Fibroblast of peridontal ligament (primary cell): Measurements from ENCODE around the gene NELL2.

ENCODE experiments used
- DNase-seq: peaks from one replicate; pipeline ENCODE4 v3.0.0-alpha.2; 2010; ENCODE audit errors: extremely low read depth

NELL2 gene

DNA sequence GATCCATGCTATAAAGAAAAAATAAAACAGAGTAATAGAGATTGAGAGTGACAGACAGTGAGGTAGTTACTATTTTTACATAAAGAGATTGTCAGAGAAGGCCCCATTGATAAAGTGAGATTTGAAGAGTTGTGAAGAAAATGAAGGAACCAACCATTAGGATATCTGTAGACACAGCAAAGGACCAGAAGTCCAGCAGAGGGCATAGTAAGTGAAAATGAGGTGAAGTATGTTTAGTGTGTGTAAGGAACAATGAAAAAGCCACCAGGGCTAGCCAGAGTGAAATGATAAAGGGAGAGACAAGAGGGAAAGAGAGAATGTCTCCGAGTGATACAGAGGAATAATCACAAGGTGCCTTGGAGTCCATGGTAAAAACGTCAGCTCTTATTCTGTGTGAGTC lies 411.0 kb downstream of the NELL2 start:
- DNase-seq, result no peak

DNA sequence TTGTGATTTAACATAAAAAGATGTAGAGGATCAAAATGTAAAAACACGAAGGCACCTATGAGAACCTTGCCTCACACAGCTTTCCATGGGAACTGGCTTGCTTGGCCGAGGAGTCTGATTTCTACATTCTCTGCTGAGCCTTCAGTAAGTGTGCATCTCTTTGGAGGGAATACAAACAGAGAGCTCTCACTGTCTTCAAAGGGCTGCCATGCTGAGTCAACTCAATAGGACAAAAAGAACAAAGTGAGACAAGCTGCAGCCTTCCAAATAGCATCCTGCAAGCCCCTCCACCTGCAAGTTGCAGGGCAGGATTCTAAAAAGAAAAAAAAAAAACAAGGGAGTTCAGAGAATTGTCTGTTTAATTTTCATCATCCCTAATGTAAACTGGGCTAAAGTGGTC lies 411.9 kb downstream of the NELL2 start:
- no peak for DNase-seq

DNA sequence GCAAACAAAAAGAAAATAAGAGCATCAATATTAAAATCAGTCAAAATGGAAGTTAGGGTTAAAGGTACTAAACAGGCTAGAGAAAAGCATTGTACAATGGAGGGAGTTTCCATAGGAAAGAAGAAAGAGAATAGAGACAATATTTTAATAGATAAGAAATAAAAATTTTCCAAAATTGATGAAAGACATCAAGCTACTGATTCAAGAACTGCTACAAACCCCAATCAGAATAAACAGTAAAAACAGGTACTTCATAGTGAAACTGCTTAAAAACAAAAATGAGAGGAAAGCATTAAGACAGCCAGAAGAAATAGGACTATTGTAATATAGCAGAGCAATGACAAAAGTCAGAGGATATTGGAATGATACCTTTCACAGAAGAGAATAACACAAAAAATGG lies 413.4 kb downstream of the NELL2 start:
- DNase-seq, result no peak

DNA sequence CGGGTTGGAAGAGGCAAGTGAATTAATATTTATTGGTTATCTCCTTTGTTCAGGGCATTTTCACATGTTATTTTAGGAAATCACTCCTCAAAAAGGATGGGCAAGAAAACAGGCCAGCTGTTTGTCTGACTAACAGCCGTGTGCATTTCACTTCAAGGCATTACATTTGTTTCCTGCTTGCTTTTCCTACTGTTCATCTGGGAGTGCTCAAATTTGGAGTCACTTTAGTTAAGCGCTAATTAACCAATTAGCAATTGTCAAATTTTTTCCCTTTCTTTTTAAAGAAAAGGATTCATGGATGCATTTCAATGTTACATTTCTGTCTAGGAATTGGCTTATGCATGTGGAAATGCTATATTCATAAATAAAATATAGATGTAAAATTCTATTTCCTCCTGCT lies 415.9 kb downstream of the NELL2 start:
- no peak for DNase-seq

DNA sequence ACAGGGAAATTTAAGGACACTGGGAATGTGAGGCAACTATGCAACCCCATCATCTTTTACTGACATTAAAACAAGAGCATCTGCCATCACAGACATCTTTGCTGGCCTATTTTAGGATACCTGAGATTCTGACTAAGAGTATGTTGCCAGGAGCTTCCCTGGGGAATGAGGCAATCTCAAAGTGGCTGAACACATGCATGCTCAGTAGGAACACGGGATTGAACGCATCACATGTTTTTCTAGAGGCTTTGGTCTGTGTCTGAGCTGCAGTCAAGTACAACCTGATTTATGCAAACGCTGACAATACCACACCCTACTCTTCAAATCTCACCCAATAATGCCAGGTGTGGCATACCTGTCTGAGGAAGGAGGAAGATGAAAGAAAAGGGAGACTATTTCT lies 416.5 kb downstream of the NELL2 start:
- no peak for DNase-seq
